HEK293 (cell line): ENCODE results near the gene MAN2A2.

ENCODE experiments used
- CTCF ChIP-seq: fragments of 450-650 bp; formaldehyde crosslinking; IDR thresholded peaks from 2 replicates; pipeline ENCODE4 v1.5.1; 2016; ENCODE audit warnings: missing biosample characterization, missing genetic modification characterization
- SETDB1 ChIP-seq: IDR thresholded peaks from one replicate; pipeline ENCODE4 v1.6.1; 2017; ENCODE audit warnings: mild to moderate bottlenecking, low read length, moderate library complexity, mixed read lengths; ENCODE audit not compliant: insufficient read length
- SP2 ChIP-seq: fragments of 450-650 bp; formaldehyde crosslinking; IDR thresholded peaks from 2 replicates; pipeline ENCODE4 v1.5.1; 2016; ENCODE audit warnings: missing biosample characterization, missing genetic modification characterization
- ZBTB49 ChIP-seq: fragments of 450-650 bp; formaldehyde crosslinking; IDR thresholded peaks from 2 replicates; pipeline ENCODE4 v1.5.1; 2016; ENCODE audit warnings: missing biosample characterization, missing genetic modification characterization, low read depth
- ZFP37 ChIP-seq: fragments of 450-650 bp; formaldehyde crosslinking; IDR thresholded peaks from 2 replicates; pipeline ENCODE4 v1.5.1; 2016; ENCODE audit warnings: missing biosample characterization, missing genetic modification characterization
- ZFP41 ChIP-seq: fragments of 450-650 bp; formaldehyde crosslinking; IDR thresholded peaks from 2 replicates; pipeline ENCODE4 v1.5.1; 2016; ENCODE audit warnings: missing biosample characterization, missing genetic modification characterization, borderline replicate concordance
- ZIC2 ChIP-seq: fragments of 450-650 bp; formaldehyde crosslinking; IDR thresholded peaks from 2 replicates; pipeline ENCODE4 v1.5.1; 2016; ENCODE audit warnings: missing biosample characterization, missing genetic modification characterization
- ZNF140 ChIP-seq: fragments of 450-650 bp; formaldehyde crosslinking; IDR thresholded peaks from 2 replicates; pipeline ENCODE4 v1.5.1; 2016; ENCODE audit warnings: missing biosample characterization, missing genetic modification characterization
- ZNF24 ChIP-seq: fragments of 450-650 bp; formaldehyde crosslinking; IDR thresholded peaks from 2 replicates; pipeline ENCODE4 v1.5.1; 2016; ENCODE audit warnings: missing biosample characterization, missing genetic modification characterization
- ZNF302 ChIP-seq: fragments of 450-650 bp; formaldehyde crosslinking; IDR thresholded peaks from 2 replicates; pipeline ENCODE4 v1.5.1; 2016; ENCODE audit warnings: missing biosample characterization, missing genetic modification characterization, low read depth
- ZNF76 ChIP-seq: fragments of 450-650 bp; formaldehyde crosslinking; IDR thresholded peaks from 2 replicates; pipeline ENCODE4; 2016; ENCODE audit warnings: low read depth, missing biosample characterization, missing genetic modification characterization, borderline replicate concordance
- ZNF792 ChIP-seq: fragments of 450-650 bp; formaldehyde crosslinking; IDR thresholded peaks from 2 replicates; pipeline ENCODE4 v1.5.1; 2016; ENCODE audit warnings: missing biosample characterization, missing genetic modification characterization
- ZSCAN18 ChIP-seq: fragments of 450-650 bp; formaldehyde crosslinking; IDR thresholded peaks from 2 replicates; pipeline ENCODE4 v1.5.1; 2016; ENCODE audit warnings: missing biosample characterization, missing genetic modification characterization

- TF ChIP-seq CTCF (no peak), ZFP41 (tag by site-specific recombination) (no peak), ZBTB49 (no peak), ZNF302 (no peak), ZNF24 (no peak), SETDB1 (no peak), ZNF76 (tag by site-specific recombination) (no peak), ZNF792 (tag by site-specific recombination) (no peak), ZNF140 (tag by site-specific recombination) (no peak), SP2 (tag by site-specific recombination) (no peak), ZIC2 (tag by site-specific recombination) (no peak), ZSCAN18 (tag by site-specific recombination) (no peak), ZFP37 (no peak)
Measured at GRCh38 chr15:90950676-90951075, 47.6 kb downstream of the MAN2A2 start.
